Stimulated activated CD8-positive, alpha-beta memory T cell treated with anti-CD3 and anti-CD28 coated beads, Interleukin-12 subunit alpha, Interleukin-12 subunit beta, amount 100 ng/mL, for 1 hour (primary cell): ENCODE measurements around the gene CCNY.
A peak's percentile ranks its signal among the peaks of the same experiment; 100 is the strongest.

Experiments
- DNase-seq: peaks from one replicate; pipeline ENCODE4 v3.0.0-alpha.2; 2020; ENCODE audit warnings: low read depth

Gene CCNY

DNA sequence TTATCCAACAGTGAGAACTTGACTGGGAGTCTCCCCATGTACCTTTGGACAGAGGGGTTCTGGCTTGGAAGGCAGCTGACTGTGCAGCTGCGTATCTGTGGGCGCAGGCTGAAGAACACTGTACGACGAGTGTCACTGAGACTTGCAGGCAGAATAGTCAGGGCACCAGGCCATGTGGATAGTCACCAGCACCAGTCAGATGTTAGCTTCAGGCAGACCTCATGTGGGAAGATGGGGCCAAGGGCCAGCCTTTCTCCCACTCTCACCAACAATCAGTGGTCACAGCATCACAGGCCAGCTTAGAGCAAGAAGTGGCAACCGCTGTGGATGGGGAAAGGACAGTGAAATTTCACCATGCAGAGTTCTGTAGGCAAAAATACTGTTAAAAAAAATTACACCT is 225.4 kb downstream of the CCNY start:
- no peak for DNase-seq

DNA sequence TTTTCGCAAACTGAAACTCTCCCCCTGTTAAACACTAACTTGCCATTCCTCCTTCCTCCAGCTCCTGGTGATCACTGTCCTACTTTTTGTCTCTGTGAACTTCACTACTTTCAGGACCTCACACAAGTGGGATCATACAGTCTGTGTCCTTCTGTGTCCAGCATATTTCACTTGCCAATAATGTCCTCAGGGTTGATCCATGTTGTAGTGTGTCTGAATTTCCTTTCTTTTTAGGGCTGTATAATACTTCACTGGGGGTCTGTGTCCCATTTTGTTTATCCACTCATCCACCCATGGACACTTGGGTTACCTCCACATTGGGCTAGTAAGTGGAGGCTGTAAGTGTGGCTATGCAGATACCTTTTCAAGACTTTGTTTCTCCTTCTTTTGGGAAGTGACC is 226.1 kb downstream of the CCNY start:
- no peak for DNase-seq

DNA sequence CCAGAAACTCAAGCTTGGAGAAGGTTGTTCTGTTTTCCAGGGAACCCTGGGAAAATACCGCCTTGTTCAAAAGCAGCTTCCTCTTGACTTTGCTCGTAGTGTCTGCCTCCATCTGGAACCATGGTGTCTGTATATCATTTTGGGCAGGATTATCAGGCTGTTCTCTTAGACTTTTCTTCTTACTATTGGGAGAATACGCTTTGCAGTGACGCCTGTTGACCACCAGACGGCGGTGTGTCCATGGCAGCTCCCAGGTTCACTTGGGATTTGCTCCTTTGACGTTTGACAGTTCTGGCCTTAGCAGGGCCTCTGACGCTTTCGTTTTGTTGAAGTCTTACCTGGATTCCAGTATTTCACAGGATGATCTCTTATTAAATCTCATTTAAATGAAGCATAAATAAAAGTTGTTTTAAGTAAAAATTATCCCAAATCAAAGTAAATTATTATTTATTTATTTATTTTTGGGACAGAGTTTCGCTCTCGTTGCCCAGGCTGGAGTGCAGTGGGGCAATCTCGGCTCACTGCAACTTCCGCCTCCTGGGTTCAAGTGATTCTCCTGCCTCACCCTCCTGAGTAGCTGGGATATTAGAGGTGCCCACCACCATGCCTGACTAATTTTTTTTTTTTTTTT is 227.1 kb downstream of the CCNY start:
- peak; percentile 5 for DNase-seq

DNA sequence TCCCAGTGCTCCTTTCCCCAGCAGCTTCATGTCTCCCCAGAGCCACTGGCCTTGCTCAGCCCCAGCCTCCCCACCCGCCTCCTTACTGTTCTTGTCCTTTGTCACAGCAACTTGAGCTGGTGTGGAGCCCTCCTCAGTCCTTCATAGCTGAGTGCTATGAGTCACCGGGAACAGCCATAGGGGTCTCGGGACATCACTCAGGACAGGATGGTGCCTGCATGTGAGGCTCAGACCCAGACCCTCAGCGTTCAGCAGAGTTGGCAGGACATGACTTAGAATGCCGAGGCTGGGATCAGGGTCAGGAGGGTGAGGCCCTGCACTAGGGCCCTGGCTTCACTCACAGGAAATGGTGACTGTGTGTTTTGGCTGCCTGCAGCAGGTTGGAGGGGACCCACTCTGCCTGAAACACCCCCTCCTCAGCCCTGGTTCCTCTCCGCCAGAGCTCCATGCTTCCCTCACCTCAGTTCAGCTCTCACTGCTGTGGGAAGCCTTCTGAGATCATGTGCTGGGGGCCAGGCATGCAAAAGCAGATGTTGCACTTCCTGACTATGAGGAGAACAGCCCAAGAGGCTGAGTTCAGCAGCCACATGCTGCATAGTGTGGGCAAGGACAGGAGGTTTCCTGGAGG is 228.1 kb downstream of the CCNY start:
- DNase-seq: no peak

DNA sequence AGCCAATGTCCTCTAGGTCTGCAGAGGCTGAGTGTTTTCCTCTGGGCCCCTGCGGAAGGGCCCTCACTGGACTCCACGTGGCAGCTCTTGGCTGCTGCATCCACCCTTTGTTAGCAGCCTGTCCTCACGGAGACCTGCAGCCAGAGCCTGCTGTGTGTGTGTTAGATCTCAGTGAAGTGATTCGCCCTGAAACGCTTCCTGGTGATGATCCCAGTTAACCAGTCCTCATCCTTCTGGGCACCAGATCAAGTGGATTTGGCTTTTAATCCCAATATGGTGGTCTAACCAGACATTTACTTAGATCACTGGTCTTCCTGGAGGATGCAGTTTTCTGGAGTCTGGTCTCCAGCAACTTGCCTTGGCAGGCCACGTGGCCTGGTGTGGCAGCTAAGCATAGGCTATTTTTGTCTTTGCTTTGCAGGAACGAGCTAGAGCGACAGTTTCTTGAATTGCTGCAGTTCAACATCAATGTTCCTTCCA is 229.3 kb downstream of the CCNY start:
- no peak for DNase-seq

DNA sequence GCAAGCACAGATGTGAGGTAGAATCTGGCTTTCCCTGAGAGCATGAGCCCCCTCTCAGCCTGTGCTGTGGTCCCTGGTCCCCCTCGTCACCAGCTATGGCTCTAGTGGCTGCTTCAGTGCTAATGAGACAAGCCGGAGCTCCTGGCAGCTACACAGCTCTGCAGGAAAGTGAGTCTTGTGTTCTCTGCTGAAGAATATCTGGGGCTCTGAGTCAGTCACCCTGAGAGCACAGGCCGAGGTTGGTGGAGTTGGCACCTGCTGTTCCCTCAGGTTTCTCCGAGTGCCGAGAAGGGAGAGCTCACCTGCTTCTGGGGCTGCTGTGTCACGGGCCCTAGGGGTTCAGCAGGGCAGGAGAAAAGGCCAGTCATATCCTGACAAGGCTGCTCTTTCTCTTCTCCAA is 231.6 kb downstream of the CCNY start:
- no peak for DNase-seq

DNA sequence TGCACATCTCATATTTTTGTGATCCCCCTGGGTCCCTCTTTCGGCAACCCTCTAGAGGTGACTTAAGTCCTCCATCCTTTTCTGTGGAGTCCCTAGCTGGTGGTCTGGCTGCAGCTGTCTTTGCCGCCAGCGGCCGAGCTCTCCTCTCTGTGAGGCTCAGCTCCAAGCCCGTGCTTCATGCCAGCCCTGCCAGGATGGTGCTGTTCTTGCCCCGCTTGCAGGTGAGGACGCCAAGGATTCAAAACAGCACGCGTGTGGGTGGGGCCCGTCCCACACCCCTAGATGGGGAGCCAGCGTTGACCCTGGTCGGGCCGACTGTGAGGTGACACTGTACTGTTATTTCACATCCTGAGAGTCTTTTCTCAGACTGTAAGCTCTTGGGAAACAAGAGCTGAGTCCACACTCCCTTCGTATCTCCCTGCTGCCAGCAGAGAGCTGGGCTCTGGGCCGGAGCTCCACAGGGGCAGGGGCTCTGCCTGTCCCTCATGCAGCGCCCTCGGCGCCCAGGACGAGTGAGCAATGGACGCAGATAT is 232.2 kb downstream of the CCNY start:
- no peak for DNase-seq

DNA sequence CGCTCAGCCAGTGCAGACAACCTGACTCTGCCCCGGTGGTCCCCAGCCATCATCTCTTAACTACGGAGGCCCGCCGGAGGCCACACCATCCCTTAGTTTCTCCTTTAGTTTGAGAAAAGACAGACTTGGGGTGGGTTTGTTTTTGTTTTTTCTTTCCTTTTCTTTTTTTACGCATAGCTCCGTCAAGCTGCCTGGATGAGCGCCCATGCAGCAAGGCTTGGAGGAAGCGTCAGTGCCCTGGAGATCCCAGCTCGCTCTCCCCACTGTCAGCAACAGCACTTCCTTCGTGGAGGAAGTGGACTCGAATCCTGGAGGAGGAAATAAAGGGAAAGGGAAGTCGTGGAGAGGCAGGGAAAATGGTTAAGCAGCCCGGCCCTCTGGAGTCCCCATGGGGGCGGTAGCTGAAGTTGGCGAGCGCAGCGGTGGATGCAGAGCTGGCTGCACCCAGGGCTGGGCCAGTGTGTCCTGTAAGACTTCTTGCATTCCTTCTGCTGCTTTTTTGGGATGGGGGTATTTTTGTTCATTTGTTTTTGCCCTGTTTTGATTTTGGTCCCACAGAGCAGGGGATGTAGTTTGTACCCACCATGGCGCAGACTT is 232.9 kb downstream of the CCNY start:
- DNase-seq: no peak

DNA sequence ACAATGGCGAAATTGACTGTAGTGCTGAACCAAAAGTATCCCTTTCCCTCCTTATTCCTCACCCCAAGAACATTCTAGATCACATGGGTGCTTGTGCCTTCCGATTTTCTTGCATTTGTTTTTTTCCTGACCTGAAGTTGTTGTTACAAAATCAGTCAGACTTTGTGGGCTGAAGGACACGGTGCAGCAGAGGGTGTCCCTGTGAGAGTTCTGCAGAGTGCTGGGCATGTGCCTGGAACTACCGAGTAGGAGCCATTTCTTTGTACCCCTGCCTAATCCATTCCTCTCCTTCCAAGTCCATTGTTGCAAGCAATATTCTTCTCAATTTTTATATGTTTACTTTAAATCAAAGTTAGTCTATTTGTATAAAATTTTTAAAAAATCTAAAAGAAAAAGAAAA is 233.5 kb downstream of the CCNY start:
- DNase-seq: no peak

DNA sequence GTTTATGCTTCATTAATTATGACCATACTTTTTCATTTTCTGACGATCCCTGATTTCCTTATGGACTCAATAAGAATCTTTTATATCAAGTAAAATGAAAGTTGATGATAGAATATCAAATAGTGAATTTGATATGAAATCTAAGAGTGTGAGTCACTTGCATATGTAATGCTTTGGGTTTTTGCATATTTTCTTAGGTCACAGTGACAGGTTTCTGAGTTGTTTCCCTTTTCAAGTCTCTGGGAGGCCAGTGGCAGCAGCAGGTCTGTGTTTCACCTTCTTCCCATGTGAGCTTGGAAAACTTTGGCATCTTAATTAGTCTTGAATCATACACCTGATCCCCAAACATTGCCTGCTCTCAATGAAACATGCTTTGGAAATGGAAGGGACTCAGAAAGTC is 234.1 kb downstream of the CCNY start:
- DNase-seq: no peak

DNA sequence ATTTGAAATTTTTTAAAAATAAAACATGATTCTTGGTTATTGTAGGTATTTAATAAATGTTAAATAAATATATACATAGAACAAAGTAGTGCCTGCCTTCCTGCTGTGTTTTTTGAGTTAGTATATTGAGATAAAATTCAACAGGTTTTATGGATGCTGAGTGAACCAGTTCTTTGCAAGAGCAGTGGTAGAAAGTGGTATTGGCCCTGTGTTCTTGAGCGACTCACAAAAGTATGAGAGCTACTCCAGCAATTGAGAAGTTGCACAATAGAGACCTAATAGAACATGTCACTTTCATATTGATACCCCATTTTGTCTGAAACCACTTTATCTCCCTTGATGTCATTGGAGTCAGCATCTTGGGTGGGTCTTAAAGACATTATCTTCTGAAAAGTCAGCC is 236.3 kb downstream of the CCNY start:
- DNase-seq: no peak

DNA sequence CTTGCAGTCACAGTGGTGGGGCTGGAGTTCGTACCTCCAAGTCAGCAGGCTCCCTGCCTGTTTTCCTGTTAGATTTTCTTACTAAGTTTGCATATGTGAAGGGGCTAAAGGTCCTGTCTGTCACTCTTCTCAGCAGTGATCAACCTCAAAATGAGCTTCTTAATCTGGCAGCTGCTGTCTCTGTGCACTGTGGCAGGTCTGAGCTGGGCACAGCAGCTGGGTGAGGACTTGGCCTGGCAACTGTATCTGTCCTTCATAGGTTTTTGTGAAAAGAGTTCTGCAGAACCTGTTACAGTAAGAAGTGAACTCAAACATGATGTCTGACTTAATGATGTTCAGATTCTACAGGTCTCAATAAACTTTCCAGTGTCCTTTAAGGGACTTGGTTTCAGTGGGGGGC is 237.5 kb downstream of the CCNY start:
- DNase-seq: no peak

DNA sequence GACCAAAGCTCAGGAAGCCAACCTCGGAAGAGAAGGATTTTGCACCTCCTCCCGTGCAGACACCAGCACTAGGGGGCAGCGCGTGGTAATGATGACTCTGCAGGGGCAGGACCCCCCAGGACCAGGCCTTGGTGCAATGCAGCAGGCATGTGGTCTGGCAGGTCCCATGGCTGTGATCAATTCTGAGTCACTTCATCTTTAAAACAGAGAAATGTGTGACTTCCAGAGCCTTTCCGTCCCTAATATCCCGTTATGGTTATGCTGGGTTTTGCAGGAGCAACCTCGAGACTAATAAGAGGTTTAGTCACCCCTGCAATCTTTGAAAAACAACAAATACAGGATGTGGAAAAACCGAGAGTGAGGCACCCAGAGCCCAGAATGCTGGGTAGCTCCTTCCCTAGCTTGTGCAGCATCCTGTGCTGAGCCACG is 238.6 kb downstream of the CCNY start:
- DNase-seq: no peak

DNA sequence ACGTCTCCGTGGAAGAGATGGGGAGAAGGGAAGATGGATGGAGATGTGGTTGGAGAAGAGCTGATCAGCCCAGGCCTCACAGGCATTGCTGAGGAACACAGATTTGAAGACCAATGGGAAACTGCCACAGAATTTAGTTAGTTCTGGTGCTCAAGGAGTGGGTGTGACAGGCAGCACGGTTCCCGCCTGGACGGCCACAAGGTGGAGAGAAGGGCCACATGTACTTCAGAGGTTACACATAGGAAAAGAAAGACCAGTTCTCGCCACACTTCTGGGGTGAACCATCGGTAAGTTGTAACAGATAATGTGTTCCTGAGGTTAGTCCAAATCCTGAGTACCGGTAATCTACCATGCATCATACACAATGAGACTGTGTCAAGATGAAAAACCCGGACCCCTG is 239.3 kb downstream of the CCNY start:
- DNase-seq: no peak

DNA sequence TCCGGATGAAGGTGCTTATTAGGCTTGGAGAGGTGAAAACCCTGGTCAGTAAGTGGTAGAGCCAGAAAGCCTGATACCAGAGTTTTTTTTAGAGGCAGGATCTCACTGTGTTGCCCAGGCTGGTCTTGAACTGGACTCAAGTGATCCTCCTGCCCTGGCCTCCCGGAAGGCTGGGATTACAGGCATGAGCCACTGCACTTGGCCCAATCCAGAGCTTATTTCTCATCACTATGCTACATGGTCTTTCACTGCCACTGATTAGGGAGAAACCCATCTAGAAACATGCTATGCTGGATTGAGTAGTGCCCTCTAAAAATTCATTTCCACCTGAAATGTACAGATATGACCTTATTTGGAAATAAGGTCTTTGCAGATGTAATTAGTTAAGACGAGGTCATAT is 240.4 kb downstream of the CCNY start:
- DNase-seq: no peak

DNA sequence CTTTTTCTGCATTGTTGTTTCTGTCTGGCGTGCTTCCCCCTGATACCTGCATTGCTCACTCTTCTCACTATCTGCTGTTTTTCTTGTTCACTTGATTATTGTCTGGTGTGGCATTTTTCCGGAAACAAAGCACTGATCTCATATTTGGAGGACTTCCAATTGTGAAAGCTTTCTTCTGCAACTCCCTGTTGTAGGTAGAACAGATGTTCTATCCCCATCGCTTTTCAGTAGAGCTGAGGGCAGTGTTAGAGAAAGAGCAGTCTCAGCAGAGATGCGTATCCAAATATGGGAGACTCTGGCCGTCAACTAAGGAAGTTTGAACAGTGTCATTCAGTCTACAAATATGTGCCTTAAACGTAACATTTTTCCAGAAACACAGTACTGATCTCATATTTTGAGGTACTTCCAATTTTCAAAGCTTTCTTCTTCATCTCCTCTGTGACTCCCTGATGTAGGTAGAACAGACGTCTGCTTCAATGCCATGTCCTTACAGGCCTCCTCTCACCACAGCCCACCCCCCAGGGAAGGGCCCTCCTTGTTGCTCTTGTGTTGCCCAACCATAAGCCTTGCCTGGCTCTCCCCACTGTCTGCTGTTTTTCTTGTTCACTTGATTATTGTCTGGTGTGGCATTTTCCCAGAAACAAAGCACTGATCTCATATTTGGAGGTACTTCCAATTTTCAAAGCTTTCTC is 241.8 kb downstream of the CCNY start:
- no peak for DNase-seq

DNA sequence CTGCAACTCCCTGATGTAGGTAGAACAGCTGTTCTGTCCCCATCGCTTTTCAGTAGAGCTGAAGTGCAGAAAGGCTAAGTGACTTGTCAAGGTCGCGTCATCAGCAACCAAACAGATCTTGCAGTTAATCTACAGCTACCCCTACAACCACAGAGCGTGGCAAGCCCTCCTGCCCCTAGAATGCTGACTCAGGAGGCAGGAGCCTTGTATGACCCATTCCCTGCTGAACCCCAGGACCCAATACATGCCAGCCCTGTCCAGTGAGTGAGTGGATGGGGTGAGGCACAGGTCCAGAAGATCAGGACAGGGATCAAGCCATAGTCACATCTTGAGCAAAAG is 242.3 kb downstream of the CCNY start:
- DNase-seq: no peak

DNA sequence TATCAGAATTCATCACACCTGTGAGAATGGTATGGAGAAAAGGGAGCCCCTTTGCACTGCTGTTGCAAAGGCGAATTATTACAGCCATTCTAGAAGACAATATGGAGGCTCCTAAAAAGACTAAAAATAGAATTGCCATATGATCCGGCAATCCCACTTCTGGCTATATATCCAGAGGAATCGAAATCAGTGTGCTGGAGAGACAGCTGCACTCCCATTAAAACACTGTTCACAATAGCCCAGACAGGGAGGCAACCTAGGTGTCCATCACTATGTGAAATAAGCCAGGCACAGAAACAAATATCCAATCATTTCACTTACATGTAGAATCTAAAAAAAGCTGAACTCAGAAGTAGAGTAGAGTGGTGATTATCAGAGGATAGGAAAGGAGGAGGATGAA is 242.8 kb downstream of the CCNY start:
- DNase-seq: no peak

DNA sequence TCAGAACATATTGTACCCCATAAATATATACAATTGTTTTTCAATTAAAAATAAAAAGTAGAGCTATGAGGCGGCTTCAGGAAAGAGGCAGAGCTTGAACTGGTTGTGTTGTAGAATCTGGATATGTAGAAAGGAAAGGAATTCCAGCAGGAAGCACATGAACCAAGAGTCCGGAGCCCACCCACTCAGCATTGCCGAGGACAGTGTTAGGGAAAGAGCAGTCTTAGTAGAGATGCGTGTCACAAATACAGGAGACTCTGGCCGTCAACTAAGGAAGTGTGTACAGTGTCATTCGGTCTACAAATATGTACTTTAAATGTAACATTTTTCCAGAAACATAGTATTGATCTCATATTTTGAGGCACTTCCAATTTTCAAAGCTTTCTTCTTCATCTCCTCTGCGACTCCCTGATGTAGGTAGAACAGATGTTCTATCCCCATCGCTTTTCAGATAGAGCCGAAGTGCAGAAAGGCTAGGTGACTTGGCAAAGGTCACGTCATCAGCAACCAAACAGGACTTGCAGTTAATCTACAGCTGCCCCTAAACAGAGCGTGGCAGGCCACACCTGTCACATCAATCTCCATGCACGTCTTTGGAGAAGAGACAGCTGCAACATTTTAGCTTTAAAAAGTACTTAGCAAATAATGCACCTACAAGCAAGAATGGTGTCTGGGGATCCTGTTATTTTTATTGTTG is 243.6 kb downstream of the CCNY start:
- DNase-seq: no peak

DNA sequence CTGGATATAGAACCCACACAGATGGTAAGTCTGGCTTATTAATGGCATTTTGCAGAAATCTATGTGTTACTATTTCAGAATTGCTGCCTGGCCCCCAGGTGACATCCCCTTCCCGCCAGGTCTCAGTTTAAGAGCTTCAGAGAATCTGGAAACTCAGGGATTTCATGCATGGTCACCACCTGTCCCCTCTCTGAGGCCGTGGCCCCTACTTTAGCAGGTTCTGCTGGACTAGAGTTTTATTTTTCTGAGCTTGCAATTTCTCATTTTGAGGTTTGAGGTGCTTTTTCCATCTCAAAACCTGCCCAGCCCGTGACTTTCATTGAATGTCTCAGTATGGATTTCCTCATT is 244.1 kb downstream of the CCNY start:
- DNase-seq: no peak

DNA sequence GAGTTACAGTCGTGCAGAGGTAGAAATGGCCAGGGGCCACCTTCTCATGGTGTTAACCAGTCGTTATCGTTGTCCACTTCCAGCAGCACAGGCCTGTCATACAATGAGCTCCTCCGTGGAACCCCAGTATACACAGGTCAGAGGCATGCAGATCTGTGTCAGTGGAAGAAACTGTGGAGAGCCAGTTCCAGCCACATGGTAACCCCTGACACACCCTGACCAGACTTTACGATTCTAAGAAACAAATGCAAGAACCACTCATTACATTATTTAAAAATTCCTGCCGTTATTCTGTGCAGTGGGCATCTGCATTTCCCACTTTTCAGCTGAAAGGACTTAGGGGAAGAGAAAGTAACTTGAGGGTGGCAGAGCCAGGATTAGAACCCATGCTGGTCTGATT is 245.3 kb downstream of the CCNY start:
- no peak for DNase-seq

DNA sequence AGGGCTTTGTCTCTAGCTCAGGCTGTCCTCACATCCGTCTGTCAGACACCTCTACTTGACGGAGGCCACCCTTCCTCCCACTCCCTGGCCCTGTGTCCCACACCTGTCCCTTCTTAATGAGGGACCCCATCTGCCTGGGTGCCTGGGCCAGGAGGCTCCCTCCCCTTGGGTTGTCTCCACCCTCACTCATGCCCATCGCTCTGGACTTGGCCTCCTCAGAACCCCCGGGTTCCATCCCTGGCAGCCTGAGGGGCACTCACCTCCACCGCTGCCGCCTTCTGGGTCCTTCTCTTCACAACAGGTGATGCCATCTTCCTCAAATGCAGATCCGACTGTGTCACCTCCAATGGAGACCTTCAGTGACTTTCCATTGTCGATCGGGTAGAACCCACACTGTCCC is 248.6 kb downstream of the CCNY start:
- DNase-seq: no peak

DNA sequence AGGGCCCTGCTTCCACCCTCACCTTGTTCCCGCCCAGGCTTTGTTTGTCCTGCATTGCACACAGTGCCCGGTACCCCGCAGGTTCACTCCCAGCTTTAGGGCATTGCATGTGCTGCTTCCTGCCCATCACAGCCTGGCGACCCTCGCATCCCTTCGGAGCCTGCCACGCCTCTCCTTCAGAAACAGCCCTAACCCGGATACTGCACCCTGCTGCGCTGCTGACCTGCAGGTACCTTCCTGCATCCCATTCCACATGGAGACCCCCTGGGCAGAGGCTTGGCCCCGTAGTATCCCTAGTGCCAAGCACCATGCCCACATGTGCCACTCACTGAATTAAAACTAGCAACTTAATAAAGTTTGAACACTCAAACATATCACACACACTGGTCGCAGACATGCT is 249.0 kb downstream of the CCNY start:
- DNase-seq: no peak
